GM10847 (cell line): Measurements from ENCODE around the gene ZNF665.
A peak's percentile ranks its signal among the peaks of the same experiment; 100 is the strongest.

Experiments
- POLR2A ChIP-seq: IDR thresholded peaks from 2 replicates; pipeline ENCODE4 v1.6.1; 2011; ENCODE audit not compliant: insufficient read length; ENCODE audit errors: extremely low read depth

ZNF665 gene

GRCh38 chr19:53192771-53193534 lies at the start of gene ZNF665:
ZNF665 (minus strand) TSS chr19:53193358; CDS start chr19:53182898, 10,460 bp downstream.
- no peak for TF ChIP-seq POLR2A

GRCh38 chr19:53237114-53237777 lies 44.1 kb upstream of the ZNF665 start:
- TF ChIP-seq POLR2A, result no peak

DNA sequence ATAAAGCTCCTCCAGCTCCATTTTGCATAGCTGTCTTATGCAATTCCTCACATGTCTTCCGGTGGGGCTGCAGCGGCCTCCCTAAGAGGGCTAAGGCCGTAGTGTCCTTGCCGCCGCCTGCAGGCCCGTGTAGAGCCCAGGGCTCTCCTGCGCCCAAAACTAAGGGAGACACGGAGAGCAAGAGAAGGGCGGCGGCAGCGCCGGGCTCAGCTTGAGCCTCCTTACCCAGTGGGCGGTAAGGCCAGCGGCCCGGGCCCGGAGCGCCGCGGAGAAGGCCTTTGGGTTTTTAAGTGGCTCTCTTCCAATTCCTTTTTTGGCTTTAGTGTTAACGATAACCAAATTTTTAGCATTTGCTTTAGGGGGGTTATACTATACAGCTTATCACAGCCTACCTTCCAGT lies 31.4 kb upstream of the ZNF665 start:
- no peak for TF ChIP-seq POLR2A

DNA sequence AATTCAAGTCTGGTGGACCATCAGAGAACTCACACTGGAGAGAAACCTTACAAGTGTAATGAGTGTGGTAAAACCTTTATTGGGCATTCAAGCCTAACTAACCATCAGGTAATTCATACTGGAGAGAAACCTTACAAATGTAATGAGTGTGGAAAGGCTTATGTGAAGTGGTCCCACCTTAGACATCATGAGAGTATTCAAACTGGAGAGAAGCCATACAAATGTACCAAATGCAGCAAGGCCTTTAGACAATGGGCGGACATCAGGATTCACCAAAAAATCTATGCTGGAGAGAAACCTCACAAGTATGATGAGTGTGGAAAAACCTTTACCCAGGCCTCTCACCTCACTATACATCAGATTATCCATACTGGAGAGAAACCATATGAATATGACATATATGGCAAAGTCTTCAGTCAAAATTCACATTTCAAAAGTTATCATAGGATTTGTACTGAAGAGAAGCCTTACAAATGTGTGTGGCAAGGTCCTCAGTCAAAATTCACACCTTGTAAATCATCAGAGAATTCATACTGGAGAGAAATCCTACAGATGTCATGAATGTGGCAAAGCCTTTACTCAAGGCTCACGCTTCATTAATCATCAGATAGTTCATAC lies 19.7 kb upstream of the ZNF665 start:
- TF ChIP-seq POLR2A, result no peak

GRCh38 chr19:53196777-53197396 lies 3.7 kb upstream of the ZNF665 start:
- TF ChIP-seq POLR2A, result peak; percentile 49

DNA sequence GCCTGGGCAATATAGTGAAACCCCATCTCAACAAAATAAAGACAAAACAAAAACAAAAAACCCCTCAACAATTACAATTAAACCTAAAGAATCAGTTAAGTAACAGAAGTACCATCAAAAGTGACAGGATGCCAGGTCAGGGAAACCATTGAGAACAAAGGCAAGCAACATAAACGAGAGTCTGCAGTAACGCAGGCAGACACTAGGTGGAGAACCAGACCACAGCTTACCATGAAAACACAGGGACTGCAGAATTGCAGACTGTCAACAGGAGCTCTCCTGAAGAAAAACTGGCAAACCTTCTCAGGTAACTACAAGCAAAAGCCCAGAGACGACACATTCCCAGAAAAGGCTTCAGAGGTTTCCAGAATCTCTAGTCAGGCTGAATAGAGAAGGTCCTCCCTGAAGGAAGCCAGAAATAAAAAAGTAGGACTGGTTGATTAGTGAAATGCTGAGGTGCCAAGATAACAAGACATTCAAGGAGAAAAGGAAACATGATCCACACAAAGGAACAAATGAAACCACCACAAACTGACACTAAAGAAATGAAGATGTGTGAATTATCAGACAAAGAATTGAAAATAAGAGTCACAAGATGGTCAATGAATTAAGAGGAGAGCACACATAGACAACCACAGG lies 2.2 kb upstream of the ZNF665 start:
- no peak for TF ChIP-seq POLR2A

DNA sequence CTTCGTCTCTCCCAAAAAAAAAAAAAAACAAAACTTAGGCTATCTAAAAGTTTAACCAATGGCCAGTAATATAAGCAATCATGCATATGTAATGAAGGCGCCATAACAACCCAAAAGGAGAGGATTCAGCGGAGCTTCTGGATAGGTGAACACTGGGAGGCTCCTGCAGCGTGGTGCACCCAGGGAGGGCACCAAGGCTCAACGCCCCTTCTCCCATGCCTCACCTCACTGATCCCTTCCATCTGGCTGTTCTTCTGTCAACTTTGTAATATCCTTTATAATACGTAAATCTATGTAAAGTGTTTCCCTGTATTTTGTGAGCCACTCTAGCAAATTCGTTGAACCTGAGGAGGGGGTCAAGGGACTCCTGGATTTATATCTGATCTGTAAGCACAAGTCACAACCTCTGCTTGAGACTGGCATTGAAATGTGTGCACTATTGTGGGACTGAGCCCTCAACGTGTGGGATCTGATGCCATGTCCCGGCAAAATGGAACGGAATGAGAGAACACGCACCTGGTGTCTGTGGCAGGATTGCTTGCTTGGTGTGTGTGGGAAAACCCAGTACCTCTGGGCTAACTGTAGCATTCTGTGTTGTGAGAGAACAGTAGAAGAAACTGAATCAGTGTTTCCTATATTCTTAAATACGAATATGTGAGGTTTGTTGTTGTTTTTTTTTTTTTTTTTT lies 521 bp upstream of the ZNF665 start:
- no peak for TF ChIP-seq POLR2A

GRCh38 chr19:53190253-53190652 lies 2.9 kb downstream of the ZNF665 start:
- TF ChIP-seq POLR2A, result no peak

- TF ChIP-seq POLR2A, result no peak
Measured at GRCh38 chr19:53183146-53183764, 9.9 kb downstream of the ZNF665 start.

DNA sequence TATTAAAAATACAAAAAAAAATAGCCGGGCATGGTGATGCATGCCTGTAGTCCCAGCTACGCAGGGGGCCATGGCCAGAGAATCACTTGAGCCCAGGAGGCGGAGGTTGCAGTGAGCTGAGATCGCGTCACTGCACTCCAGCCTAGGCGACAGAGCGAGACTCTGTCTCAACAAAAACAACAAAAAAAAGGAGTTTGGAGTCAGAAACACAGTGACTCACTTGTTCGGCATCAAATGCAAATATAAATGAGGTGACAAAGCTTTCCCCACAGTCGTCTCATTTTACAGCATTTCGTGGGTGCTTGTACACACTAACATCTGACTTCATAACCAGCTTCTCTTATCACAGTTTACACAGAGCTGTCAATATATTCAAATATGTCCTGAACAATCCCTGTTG lies 11.0 kb downstream of the ZNF665 start:
- no peak for TF ChIP-seq POLR2A

DNA sequence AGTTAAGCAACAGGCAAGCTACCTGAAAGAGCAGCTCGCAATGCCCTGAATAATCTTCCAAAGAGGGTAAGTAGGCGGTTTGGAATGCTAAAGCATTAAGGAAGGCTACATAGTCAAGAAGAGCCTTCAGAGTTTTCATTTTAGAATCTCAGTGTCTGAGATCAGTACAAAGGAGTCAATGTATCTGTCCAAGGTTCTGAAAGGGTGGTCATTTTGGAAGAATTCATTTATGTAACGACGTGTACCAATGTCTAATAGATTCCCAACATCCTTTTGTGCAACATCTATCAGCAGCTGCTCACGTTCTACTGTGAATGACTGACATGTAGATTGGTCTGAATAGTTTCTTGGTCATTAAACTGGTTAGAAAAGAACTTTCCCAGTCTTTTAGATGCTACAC lies 15.2 kb downstream of the ZNF665 start:
- no peak for TF ChIP-seq POLR2A

DNA sequence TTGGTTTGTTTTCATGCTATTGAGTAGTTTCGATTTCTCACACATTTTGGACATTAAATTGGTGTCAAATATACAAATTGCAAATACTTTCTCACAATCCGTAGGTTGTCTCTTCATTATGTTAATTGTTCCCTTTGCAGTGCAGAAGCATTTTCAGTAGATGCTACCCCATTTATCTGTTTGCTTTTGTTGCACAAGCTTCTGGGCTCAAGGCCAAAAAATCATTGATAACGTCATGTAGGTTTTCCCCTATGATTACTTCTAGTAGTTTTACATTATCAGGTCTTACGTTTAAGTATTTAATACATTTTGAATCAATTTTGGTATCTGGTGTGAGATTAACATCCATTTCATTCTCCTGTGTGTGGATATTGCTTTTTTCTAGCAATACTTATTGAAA lies 20.3 kb downstream of the ZNF665 start:
- no peak for TF ChIP-seq POLR2A

- no peak for TF ChIP-seq POLR2A
Measured at GRCh38 chr19:53165691-53166091, 27.5 kb downstream of the ZNF665 start.

GRCh38 chr19:53161123-53161522 lies 32.0 kb downstream of the ZNF665 start:
- no peak for TF ChIP-seq POLR2A
